Activated naive CD4-positive, alpha-beta T cell treated with anti-CD3 and anti-CD28 coated beads, Interleukin-2, amount 50 U/mL, for 16 hours (primary cell): ENCODE data around the gene DLG1.
"Not testable (repeated sequence)": the region's sequence is repeated elsewhere in the genome, so short reads cannot be mapped to it uniquely, and the experiment has no call there.

Experiments used
- DNase-seq: peaks from one replicate; pipeline ENCODE4 v3.0.0-alpha.2; 2020

The DLG1 gene

DNA sequence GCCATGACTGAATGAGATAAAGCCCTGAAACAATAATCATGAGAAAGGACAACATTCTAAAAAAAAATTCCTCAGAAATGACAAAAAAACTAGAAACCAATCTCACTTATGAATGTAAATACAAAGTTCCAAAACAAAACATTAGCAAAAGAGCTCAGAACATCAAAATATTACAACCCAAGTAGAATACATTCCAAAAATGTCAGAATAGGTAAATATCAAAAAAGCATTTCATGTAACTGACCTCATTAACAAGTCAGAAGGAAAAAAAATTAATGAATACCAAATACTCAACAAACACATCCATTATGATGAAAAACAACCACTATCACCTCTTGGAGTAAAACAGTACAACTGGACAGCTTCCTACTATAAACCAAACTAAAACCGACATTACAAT is 93.1 kb downstream of the DLG1 start:
- no peak for DNase-seq

GRCh38 chr3:197204736-197205135 is 93.7 kb downstream of the DLG1 start:
- DNase-seq = no peak

GRCh38 chr3:197203714-197204146 is 94.7 kb downstream of the DLG1 start:
- no peak for DNase-seq

DNA sequence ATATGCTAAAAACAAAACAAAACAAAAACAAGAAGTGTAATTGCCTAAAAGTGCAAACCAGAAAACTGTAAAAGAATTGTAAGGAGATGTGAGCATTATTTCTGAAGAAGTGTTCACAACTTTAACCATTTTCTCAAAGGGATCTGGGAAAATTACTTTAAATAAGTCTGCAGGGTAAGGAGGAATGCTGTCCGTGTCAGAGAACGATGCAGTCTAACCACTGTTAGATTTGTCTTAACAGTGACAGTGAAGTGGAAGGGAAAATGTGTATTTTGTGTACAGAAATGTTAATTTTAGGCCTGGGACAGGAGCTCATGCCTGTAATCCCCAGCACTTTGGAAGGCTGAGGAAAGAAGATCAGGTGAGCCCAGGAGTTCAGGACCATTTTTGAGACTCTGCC is 95.7 kb downstream of the DLG1 start:
- no peak for DNase-seq

DNA sequence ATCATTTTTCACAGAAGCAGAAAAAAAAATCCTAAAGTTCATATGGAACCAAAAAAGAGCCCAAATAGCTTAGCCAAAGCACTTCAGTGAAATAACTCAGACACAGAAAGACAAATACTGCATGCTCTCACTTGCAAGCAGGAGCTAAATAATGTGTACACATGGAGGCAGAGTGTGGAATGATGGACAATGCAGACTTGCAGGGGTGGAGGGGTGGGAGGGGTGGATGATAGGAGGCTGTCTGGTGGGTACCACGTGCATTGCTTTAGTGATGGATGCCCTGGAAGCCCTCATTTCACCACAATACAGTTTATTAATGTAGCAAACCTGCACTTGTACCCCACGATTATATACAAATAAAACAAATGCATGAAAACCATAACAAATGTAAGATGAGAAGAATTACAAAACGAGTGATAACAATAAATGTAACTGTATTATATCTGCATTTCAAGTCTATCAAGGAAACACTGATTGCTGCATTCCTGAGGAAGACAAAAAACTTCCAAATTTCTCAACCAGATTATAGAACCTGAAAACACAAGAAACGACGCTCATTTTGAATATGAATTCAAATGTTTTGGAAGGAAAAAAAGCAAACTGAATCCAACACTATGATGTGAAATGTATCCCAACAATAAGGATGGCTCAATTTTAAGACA is 96.5 kb downstream of the DLG1 start:
- no peak for DNase-seq

DNA sequence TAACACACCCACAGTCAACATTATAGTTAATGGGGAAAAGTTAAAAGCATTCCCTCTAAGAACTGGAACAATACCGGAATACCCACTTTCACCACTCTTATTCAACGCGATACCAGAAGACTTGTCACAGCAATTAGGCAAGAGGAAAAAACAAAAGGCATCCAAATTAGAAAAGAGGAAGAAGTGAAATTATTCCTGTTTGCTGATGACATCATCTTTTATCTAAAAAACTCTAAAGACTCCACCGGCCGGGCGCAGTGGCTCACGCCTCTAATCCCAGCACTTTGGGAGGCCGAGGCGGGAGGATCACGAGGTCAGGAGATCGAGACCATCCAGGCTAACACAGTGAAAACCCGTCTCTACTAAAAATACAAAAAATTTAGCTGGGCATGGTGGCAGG is 97.6 kb downstream of the DLG1 start:
- not testable (repeated sequence) for DNase-seq

DNA sequence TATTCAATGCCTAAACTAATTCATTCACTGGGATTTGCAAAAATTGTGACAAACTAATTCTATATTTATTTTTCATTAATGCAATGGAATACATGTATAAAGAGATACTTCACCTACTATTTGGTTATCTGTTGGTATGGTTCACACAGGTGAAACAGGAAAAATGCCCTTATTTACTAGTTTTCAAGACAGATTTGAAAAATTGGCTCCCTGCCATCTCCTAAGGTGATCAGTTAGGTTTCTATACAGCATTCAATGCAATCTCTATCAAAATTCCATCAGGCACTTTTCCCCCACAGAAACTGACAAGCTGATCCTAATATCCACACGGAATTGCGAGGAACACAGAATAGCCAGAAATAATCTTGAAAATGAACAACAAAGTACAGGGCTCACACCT is 101.1 kb downstream of the DLG1 start:
- no peak for DNase-seq

- DNase-seq = no peak
Measured at GRCh38 chr3:197196192-197196591, 102.2 kb downstream of the DLG1 start.

DNA sequence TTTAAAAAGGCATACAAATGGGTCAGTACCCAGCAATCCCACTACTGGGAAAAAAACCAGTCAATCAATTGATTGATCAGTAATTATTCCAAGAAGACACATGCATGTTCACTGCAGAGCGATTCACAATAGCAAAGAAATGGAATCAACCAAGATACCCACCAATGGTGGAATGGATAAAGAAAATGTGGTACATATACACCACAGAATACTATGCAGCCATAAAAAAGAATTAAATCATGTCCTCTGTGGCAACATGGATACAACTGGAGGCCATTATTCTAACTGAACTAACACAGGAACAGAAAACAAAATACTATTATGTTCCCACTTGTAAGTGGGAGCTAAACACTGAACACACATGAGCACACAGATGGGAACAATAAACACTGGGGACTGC is 103.1 kb downstream of the DLG1 start:
- no peak for DNase-seq

DNA sequence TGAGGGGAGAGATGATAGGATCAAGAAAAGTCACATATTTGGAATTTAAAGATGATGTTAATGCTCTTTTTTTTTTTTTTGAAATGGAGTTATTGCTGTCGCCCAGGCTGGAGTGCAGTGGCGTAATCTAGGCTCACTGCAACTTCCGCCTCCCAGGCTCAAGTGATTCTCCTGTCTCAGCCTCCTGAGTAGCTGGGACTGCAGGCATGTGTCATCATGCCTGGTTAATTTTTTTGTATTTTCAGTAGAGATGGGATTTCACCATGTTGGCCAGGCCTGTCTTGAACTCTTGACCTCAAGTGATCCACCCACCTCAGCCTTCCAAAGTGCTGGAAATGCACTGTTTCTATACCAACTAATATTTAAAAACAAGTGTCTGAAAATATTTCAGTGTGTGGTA is 104.7 kb downstream of the DLG1 start:
- not testable (repeated sequence) for DNase-seq

GRCh38 chr3:197191897-197192296 is 106.5 kb downstream of the DLG1 start:
- no peak for DNase-seq

GRCh38 chr3:197189623-197190022 is 108.8 kb downstream of the DLG1 start:
- DNase-seq = no peak

GRCh38 chr3:197188963-197189362 is 109.4 kb downstream of the DLG1 start:
- no peak for DNase-seq

DNA sequence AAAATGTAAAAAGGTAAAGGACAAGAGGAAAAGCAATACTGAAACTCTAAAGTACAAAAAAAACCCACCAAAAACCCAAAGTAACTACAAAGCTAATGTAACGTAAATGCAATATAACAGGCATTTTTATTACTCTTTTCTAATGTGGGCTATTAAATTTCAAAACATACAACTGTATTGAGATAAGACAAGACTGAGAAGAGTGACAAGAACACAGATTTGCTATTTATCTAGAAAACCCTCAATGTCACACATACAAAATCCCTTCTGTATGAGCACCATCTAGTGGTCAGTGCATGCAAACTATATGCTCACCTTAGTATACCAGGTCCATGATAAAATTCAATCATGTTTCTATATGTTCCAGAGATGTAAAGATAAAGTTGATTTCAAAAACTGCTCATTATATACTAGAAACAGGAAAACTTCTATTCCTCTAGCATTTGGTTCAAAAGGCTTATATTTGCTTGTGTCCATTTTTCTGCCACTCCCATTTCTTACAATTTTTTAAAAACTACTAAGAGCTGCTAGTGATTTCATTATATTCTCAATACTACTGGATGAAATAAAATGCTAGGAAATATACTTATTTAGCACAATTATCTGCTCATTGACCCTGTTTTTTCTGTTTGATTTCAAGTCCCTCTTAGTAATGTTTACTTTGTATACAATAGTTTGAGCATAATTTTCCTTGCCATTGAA is 111.4 kb downstream of the DLG1 start:
- no peak for DNase-seq

DNA sequence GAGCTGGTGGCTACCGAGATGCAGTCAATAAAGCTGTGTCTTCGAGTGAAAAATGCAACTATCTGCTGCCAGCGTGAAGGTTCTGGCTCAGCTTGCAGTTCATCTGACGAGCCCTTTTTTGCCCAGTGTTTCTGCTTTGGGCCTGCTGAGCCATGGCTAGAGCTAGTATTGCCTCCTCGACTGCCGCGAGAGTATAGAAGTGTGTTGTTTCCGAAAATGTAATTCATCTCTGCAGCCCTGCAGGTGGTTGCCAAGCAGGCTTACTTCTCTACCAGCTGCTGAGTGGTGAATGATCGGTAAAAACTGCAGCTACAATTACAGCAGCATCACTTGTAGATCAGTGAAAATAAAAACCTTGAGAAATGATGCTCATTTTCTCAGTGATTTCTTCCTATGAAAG is 114.8 kb downstream of the DLG1 start:
- DNase-seq = no peak

DNA sequence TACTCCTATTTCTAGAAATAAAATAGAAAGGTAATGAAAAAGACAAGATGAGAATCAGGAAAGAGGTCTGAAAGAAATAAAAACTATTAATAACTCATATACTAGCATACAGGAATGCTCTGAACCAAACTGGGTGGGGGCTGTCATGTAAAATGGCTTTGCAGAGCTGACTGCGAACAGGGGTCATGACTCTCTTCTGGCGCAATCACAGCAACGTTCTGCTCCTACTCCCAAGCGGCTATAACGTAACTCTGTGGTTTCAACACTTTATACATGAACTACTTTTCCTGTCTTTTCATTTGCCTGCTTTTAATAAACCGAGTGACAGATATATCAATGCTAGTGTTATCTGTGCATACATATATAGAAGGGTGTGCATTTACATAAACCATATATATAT is 116.7 kb downstream of the DLG1 start:
- no peak for DNase-seq

GRCh38 chr3:197178998-197179397 is 119.4 kb downstream of the DLG1 start:
- DNase-seq = no peak

DNA sequence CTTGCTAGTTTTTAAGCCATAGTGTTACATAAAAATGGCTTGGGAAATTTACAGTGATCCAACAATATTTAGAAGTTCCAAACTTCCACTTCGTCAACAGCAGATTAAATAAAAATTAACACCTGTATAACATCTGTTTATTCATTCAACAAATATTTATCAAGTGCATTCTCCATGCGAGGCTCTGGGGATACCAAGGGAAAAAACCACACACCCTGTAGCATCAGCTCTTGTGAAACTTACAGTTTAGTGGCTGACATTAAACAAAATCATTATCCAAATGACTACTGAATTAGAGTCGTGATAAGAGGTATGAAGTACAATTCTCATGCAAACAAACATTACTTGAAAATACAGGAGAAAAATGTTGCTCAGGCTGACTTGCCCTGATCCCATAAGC is 122.9 kb downstream of the DLG1 start:
- DNase-seq = no peak

DNA sequence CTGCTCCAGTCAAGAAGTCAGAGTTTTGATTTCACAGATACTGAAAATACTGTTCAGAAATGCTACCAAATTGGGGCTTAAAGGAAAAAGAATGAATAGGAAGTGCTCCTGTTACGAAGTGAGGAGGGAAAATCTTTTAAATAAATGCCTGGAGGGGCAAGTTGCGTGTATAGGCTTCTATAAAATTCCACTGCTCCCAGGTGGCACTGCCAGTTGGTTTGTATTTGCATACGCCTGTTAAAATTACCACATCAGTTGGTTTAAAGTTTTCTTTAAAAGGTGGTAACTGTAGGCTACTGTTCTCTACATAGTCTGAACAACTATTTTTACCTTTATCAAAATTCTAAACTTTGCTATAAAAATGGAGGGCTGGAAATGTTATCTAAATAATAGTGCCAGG is 123.5 kb downstream of the DLG1 start:
- no peak for DNase-seq

GRCh38 chr3:197173620-197174019 is 124.8 kb downstream of the DLG1 start:
- DNase-seq = no peak

DNA sequence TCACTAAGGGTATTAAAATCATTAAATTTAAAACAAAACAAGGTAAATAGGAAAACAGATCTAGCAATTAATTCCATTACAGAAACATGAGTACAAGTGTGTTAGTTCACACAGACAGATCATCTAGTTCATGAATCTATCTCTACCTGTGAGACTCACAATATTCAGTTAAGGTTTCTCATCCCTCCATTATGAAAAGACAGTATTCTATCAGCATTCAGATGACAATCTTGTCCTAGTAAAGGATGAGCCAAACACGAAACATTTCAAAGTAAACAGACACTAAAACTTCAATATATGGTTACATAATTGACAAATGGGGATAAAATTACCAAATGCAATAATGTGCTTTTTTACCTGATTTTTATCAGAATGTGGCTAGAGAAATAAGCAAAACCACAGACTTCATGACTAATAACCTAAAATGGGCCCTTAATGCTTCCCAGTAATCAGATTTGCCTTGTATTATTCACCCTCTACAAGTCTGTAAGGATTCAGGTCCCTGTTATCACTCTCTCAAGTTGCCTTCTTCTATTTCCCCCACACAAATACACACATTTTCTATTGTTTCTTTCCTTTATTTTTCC is 126.8 kb downstream of the DLG1 start:
- DNase-seq = no peak

- DNase-seq = no peak
Measured at GRCh38 chr3:197169028-197169427, 129.4 kb downstream of the DLG1 start.

DNA sequence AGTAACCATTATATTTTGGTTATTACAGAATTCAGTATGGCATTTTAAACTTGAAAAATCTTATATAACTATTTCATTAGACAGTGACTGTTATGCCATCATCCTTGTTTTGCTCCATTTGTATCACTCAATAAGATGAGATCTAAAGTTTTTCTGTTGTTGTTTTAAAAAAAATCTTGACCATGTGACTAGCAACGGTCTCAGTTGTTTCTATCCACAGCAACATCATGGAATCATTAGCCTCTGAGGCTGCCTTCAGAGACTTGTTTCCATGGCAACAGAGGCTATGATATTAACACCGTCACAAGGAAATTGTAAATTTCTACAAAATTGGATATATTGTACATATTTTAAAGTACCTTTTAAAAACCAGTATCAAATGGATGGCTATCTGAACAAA is 129.8 kb downstream of the DLG1 start:
- DNase-seq = no peak

DNA sequence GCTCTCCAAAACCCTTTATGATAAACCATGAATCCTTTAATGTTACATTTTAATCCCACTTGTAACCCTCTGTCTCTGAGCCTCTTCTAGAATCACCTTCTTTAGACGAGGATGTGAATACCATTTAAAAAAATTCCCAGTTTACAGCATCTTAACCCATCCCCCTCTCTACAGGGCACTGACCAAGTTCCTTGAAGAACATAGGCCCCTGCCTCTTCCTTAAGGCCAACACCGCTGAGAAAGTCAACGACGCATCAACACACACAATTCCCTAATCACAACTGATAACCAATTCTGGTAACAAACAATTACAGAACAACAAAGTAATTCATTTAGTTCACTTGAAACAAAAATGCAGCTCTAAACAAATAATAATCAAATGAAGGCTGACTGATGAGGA is 130.3 kb downstream of the DLG1 start:
- DNase-seq = no peak

DNA sequence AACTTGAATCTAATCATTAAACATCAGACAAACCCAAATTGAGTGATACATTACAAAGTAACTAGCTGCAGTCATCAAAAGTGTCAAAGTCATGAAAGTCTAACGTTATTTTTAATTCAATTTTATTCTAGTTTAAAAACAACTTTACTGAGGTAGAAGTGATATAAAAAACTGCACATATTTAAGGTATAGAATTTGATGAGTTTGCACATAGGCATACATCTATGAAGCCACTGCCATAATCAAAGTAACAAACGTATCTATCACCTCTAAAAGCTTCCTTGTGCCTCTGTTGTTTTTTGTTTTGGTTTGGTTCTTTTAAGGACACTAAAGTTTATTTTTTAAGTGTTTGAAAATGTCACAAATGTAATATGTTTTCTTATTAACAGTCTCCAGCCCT is 130.9 kb downstream of the DLG1 start:
- DNase-seq = no peak
